NCI-H1105 treated with DMSO at 0.1 percent for 48 hours (cell line): Measurements from ENCODE around the gene RPTN.
A peak's percentile ranks its signal among the peaks of the same experiment; 100 is the strongest.

Experiments used
- DNase-seq: peaks from one replicate; lab custom pipeline; 2025; lab: John Stamatoyannopoulos, UW

RPTN gene

GRCh38 chr1:152159144-152159543 is at the start of gene RPTN:
Gene RPTN (minus strand): TSS chr1:152159228. CDS start chr1:152157889, 1,339 bp downstream.
- no peak for DNase-seq

GRCh38 chr1:152198982-152199381 is 40.0 kb upstream of the RPTN start:
- DNase-seq, result no peak

- no peak for DNase-seq
Measured at GRCh38 chr1:152197361-152197941, 38.4 kb upstream of the RPTN start.

- DNase-seq, result no peak
Measured at GRCh38 chr1:152191711-152192110, 32.7 kb upstream of the RPTN start.

- DNase-seq, result no peak
Measured at GRCh38 chr1:152191260-152191659, 32.2 kb upstream of the RPTN start.

GRCh38 chr1:152190589-152190988 is 31.6 kb upstream of the RPTN start:
- DNase-seq, result no peak

GRCh38 chr1:152189657-152190442 is 30.8 kb upstream of the RPTN start:
- peak; percentile 56 for DNase-seq

- DNase-seq, result peak; percentile 25
Measured at GRCh38 chr1:152188673-152189591, 29.9 kb upstream of the RPTN start.

- DNase-seq, result no peak
Measured at GRCh38 chr1:152186556-152187285, 27.7 kb upstream of the RPTN start.

GRCh38 chr1:152185544-152186391 is 26.7 kb upstream of the RPTN start:
- peak; percentile 71 for DNase-seq

GRCh38 chr1:152182944-152183361 is 23.9 kb upstream of the RPTN start:
- no peak for DNase-seq

- no peak for DNase-seq
Measured at GRCh38 chr1:152182431-152182830, 23.4 kb upstream of the RPTN start.

- no peak for DNase-seq
Measured at GRCh38 chr1:152179566-152179965, 20.5 kb upstream of the RPTN start.

GRCh38 chr1:152170287-152170905 is 11.4 kb upstream of the RPTN start:
- DNase-seq, result no peak

- no peak for DNase-seq
Measured at GRCh38 chr1:152169366-152170025, 10.5 kb upstream of the RPTN start.

- DNase-seq, result no peak
Measured at GRCh38 chr1:152168535-152168868, 9.5 kb upstream of the RPTN start.

GRCh38 chr1:152167835-152168534 is 9.0 kb upstream of the RPTN start:
- no peak for DNase-seq

GRCh38 chr1:152166966-152167365 is 7.9 kb upstream of the RPTN start:
- no peak for DNase-seq

- no peak for DNase-seq
Measured at GRCh38 chr1:152165286-152166077, 6.5 kb upstream of the RPTN start.
